Measurements from ENCODE around the gene RAP1B. TPM values are rescaled to one million over a fixed set of nuclear protein-coding genes. Genes with fewer than 3 reads are reported as not detected.

The RAP1B gene
- total RNA-seq, 1 donor from 2014 or later, result 206 TPM

GRCh38 chr12:68695454-68695853 lies 84.8 kb downstream of the RAP1B start:
- H3K27ac Mint-ChIP-seq (ENCODE audit: unreplicated experiment), result no peak overlapping the region
- TF ChIP-seq, protein P1, sequence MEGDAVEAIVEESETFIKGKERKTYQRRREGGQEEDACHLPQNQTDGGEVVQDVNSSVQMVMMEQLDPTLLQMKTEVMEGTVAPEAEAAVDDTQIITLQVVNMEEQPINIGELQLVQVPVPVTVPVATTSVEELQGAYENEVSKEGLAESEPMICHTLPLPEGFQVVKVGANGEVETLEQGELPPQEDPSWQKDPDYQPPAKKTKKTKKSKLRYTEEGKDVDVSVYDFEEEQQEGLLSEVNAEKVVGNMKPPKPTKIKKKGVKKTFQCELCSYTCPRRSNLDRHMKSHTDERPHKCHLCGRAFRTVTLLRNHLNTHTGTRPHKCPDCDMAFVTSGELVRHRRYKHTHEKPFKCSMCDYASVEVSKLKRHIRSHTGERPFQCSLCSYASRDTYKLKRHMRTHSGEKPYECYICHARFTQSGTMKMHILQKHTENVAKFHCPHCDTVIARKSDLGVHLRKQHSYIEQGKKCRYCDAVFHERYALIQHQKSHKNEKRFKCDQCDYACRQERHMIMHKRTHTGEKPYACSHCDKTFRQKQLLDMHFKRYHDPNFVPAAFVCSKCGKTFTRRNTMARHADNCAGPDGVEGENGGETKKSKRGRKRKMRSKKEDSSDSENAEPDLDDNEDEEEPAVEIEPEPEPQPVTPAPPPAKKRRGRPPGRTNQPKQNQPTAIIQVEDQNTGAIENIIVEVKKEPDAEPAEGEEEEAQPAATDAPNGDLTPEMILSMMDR (IDR thresholded peaks at IDR 0.05; ENCODE audit: unreplicated experiment), result no peak
- no peak overlapping the region for H3K4me3 Mint-ChIP-seq (ENCODE audit: unreplicated experiment)
- no peaks in the 10 kb centered on the region for H3K9me3 Mint-ChIP-seq (ENCODE audit: unreplicated experiment)
- H3K27me3 Mint-ChIP-seq (ENCODE audit: unreplicated experiment), result no peaks in the 10 kb centered on the region
- DNase-seq (ENCODE audit: low spot score), result no peak
- no peaks in the 10 kb centered on the region for H3K4me1 Mint-ChIP-seq (ENCODE audit: unreplicated experiment)
- H3K36me3 Mint-ChIP-seq (ENCODE audit: low read depth, unreplicated experiment), result peaks cover 28% of the 10 kb centered on the region

- TF ChIP-seq, protein P1 (IDR thresholded peaks at IDR 0.05; ENCODE audit: unreplicated experiment), result no peak
- DNase-seq (ENCODE audit: low spot score), result no peak
- Mint-ChIP-seq H3K4me1 (ENCODE audit: unreplicated experiment) (no peaks in the 10 kb centered on the region), H3K27ac (ENCODE audit: unreplicated experiment) (no peak overlapping the region), H3K36me3 (ENCODE audit: low read depth, unreplicated experiment) (peaks cover 21% of the 10 kb centered on the region), H3K4me3 (ENCODE audit: unreplicated experiment) (no peak overlapping the region), H3K27me3 (ENCODE audit: unreplicated experiment) (no peaks in the 10 kb centered on the region), H3K9me3 (ENCODE audit: unreplicated experiment) (no peaks in the 10 kb centered on the region)
Measured at GRCh38 chr12:68699486-68699885, 88.8 kb downstream of the RAP1B start.

Other genes starting within 250 kb of the RAP1B start
- gene NUP107, start 76.1 kb downstream of the RAP1B start, total RNA-seq (ENCODE audit: unreplicated experiment), result 66.3 TPM
- gene SLC35E3, start 135.3 kb downstream of the RAP1B start, total RNA-seq (ENCODE audit: unreplicated experiment), result 10.5 TPM
- gene MDM2, start 197.3 kb downstream of the RAP1B start, total RNA-seq (ENCODE audit: unreplicated experiment), result 113 TPM

All from endothelial cell (in vitro differentiated cells).